ENCODE measurements around the gene FAM163A. TPM values are rescaled to one million over a fixed set of nuclear protein-coding genes. Genes with fewer than 3 reads are reported as not detected.

The FAM163A gene
- total RNA-seq, 1 donor from 2014 or later, result 10.2 TPM

GRCh38 chr1:179708434-179709195 lies 34.5 kb upstream of the FAM163A start:
- no peak for TF ChIP-seq CTCF (IDR thresholded peaks at IDR 0.05; ENCODE audit: unreplicated experiment)
- no peak for DNase-seq (ENCODE audit: low spot score in 2 of 2, unreplicated experiment in 2 of 2)

GRCh38 chr1:179709841-179710329 lies 33.2 kb upstream of the FAM163A start:
- DNase-seq (ENCODE audit: low spot score in 2 of 2, unreplicated experiment in 2 of 2), result no peak
- peaks cover 20% of the 10 kb centered on the region for H3K4me1 Mint-ChIP-seq
- no peak overlapping the region for H3K4me3 Mint-ChIP-seq
- TF ChIP-seq CTCF (IDR thresholded peaks at IDR 0.05; ENCODE audit: unreplicated experiment), result no peak
- H3K27ac Mint-ChIP-seq, result peak overlapping the region; percentile 74
- peaks cover 4% of the 10 kb centered on the region for H3K27me3 Mint-ChIP-seq (ENCODE audit: low read depth)
- peaks cover 22% of the 10 kb centered on the region for H3K9me3 Mint-ChIP-seq
- peaks cover 7% of the 10 kb centered on the region for H3K36me3 Mint-ChIP-seq

More at GRCh38 chr1:179708434-179709195, 34.5 kb upstream of the FAM163A start:
- no peak overlapping the region for H3K4me3 Mint-ChIP-seq
- peaks cover 4% of the 10 kb centered on the region for H3K27me3 Mint-ChIP-seq (ENCODE audit: low read depth)
- peaks cover 11% of the 10 kb centered on the region for H3K9me3 Mint-ChIP-seq
- peak overlapping the region; percentile 47 for H3K27ac Mint-ChIP-seq
- peaks cover 1% of the 10 kb centered on the region for H3K36me3 Mint-ChIP-seq
- peaks cover 26% of the 10 kb centered on the region for H3K4me1 Mint-ChIP-seq

GRCh38 chr1:179714159-179714558 lies 28.9 kb upstream of the FAM163A start:
- DNase-seq (ENCODE audit: low spot score in 2 of 2, unreplicated experiment in 2 of 2), result no peak
- H3K9me3 Mint-ChIP-seq, result peaks cover 61% of the 10 kb centered on the region
- TF ChIP-seq CTCF (IDR thresholded peaks at IDR 0.05; ENCODE audit: unreplicated experiment), result no peak
- peaks cover 4% of the 10 kb centered on the region for H3K27me3 Mint-ChIP-seq (ENCODE audit: low read depth)
- no peak overlapping the region for H3K4me3 Mint-ChIP-seq
- peaks cover 12% of the 10 kb centered on the region for H3K4me1 Mint-ChIP-seq
- H3K36me3 Mint-ChIP-seq, result peaks cover 7% of the 10 kb centered on the region
- no peak overlapping the region for H3K27ac Mint-ChIP-seq

GRCh38 chr1:179714623-179715022 lies 28.5 kb upstream of the FAM163A start:
- H3K9me3 Mint-ChIP-seq, result peaks cover 65% of the 10 kb centered on the region

GRCh38 chr1:179719272-179719671 lies 23.8 kb upstream of the FAM163A start:
- no peaks in the 10 kb centered on the region for H3K27me3 Mint-ChIP-seq (ENCODE audit: low read depth)
- DNase-seq (ENCODE audit: low spot score in 2 of 2, unreplicated experiment in 2 of 2), result no peak
- H3K27ac Mint-ChIP-seq, result no peak overlapping the region
- H3K9me3 Mint-ChIP-seq, result peaks cover 73% of the 10 kb centered on the region
- TF ChIP-seq CTCF (IDR thresholded peaks at IDR 0.05; ENCODE audit: unreplicated experiment), result no peak
- H3K36me3 Mint-ChIP-seq, result peaks cover 4% of the 10 kb centered on the region
- H3K4me1 Mint-ChIP-seq, result no peaks in the 10 kb centered on the region
- H3K4me3 Mint-ChIP-seq, result no peak overlapping the region

More at GRCh38 chr1:179714623-179715022, 28.5 kb upstream of the FAM163A start:
- Mint-ChIP-seq H3K4me3 (no peak overlapping the region), H3K36me3 (peaks cover 7% of the 10 kb centered on the region), H3K27ac (no peak overlapping the region), H3K27me3 (ENCODE audit: low read depth) (peaks cover 4% of the 10 kb centered on the region), H3K4me1 (peaks cover 8% of the 10 kb centered on the region)
- no peak for DNase-seq (ENCODE audit: low spot score in 2 of 2, unreplicated experiment in 2 of 2)
- TF ChIP-seq CTCF (IDR thresholded peaks at IDR 0.05; ENCODE audit: unreplicated experiment), result no peak
